ENCODE measurements around the gene APLF.
"Not testable (repeated sequence)": the region's sequence is repeated elsewhere in the genome, so short reads cannot be mapped to it uniquely, and the experiment has no call there.

APLF gene

DNA sequence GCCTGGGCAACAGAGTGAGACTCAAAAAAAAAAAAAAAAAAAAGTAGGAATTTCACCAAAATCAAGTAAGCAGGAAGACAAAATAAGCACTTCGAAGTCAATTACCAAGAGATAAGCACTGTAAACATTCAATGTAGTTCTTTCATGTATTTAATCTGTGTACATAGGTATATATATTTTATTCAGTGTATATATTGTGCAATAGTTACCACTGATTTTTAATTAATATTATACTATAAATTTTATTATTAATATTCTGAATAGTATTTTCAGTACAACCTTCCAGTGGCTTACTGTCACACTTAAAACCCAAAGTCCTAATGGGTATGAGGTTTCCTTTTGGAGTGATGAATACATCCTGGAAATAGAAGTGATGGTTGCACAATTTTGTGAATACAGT, 9.1 kb downstream of the APLF start:
- DNase-seq = no peak

DNA sequence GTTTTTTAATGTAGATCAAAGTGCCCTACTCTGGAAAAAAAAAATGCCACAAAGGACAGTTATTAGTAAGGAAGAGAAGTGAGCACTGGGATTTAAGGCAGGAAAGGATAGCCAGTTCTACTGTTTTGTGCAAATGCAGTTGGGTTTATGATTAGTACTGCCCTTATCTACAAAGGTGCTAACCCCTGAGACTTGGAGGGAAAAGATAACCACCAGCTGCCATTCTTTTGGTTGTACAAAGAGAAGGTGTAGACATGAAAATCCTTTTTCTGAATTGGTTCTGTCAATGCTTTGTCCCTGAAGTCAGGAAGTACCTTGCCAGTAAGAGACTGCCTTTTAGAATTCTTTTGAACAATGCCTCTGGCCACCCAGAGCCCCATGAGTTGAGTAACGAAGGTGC, 11.3 kb downstream of the APLF start:
- no peak for DNase-seq

DNA sequence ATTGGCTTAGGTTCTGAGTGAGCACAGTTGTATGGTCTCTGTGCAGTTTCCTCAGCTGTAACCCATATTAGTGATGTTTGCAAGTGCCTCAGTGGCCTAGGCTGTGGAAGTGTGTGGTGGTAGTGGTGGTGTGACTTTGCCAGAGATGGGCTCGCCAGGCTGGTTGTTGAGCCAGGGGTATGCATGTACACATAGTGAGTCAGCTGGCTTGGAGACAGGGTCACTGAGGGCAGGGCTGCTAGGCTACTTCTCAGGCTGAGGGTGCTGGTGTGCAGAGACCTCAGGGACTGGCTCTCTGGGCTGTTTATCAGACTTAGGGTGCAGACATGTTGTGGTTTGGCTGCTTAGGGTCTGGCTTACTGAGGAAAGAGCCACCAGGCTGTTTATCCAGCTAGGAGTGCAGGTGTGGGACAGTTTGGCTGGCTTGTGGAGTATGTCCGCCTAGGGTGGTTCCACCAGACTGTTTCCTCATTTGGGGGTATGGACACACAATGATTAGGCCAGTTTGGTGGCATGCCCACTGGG, 15.0 kb downstream of the APLF start:
- DNase-seq = no peak

DNA sequence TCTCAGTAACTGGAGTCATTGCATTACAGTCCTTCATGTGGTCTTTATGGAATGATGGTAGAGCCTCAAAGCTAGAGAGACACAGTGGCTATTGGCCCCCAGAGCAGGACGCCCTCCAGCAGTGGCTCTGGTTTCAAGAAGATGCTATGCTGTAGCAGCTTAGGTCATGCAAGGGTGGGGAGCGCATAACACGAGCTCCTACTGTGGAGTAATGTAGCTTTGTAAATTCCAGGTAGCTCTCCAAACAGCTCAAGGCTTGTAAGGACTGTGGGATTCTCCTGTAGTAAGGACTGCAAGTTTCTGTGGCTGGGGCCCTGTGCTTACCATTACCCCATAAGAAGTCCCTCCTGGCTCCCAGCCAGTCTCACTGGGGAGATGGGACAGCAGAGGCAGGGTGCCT, 15.6 kb downstream of the APLF start:
- no peak for DNase-seq

DNA sequence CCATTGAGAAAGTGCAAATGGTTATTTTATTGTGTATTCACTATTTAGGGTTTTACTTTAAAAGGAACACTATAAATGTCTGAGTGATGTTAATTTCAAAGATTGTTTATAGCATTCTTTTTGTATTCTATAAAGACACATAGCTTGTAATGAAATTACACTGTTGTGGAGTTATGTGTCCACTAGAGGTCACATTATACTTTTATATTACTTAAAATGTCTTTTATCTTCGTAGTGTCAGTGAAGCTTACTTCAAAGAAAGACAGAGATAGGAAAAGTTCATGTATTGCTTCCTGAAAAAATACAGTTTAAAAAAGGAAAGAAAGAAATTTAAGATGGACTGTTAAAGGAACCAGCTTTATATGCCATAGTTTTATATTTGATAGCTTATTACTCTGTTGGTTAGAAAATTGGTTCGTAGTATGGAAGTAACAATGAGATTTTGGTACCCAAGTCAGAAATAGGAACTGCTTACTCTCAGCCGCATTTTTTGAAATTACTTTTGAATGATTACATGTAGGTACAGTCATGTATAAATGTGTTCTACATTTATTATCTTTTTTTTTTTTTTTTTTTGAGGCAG, 20.5 kb downstream of the APLF start:
- DNase-seq = no peak

DNA sequence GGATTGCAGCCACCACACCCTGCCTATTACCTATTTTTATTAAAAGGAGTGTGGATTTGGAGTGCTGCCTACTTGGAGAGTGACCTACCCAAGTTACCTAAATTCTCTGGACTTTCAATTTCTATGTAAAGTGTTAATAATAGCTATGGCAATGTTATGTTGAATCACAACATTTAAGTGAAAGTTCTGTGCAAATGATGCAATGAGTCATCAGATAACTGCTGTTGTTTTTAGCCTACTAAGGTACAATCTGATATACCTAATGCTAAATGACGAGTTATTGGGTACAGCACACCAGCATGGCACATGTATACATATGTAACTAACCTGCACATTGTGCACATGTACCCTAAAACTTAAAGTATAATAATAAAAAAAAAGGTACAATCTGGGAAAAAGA, 21.2 kb downstream of the APLF start:
- DNase-seq = not testable (repeated sequence)

DNA sequence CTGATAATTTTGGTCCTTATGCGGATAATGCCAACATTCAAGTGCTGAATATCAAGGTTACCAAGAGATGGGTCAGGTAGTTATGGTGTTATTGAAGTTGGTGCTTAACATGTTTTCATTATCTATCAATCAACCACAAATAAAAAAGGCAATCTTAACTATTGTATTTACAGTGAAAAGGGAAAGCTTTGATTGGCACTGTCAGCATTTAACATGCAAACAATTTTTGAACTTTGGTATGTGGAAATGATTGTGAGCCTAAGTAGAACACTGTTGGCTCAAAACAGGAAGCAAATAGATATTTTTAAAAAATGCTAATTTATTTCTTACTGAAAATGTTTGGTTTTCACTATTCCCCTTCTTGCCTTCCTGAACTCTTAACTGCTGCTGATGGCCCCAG, 21.9 kb downstream of the APLF start:
- DNase-seq = no peak

DNA sequence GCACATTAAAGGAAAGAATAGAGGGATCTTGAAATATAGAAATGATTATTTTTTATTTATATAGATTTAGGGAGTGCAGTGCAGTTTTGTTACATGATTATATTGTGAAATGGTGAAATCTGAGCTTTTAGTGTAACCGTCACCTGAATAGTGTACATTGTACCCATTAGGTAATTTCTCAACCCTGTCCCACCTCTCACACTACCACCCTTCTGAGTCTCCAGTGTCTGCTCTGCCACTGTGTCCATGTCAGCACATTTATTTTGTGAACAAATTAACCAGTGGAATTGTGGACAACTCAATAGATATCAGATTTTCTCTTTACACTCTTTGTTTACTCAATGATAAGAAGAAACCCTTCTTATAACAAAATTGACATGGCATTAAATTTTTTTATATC, 24.2 kb downstream of the APLF start:
- DNase-seq = no peak

DNA sequence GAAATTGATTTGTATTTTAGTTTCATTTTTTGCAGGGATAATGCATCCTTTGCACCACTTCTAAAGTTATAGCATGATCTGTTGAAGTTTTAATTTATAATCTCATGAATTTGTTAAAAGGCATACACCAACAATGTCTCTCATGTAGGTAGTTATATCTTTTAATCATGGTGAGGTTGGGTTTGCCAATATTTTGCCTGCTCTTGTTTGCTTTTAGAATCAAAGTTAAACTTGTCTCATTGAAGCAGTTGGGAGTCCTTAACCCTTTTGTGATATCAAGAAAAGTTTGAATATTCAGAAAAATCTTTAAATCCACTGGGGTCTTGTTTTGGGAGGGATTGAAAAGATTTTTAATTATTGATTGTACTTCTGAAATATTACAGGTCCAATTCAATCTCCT, 31.7 kb downstream of the APLF start:
- no peak for DNase-seq

DNA sequence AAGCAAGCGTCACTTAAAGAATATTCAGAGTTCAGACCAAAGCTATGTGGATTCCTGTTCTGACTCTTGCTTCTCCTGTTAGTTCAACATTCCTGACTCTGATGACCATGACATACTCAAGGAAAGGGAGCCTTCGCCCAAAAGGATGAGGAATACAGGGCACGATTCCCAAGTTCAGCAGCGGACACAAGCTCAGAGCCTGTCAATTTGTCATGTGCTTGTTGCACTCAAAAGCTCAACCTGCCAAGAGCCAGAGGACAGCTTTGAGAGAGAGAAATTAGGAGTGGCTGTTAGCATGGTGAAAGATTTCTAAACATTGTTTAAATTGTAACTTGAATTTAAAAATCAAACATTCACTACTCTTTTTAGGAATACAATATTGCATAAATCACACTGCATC, 33.3 kb downstream of the APLF start:
- no peak for DNase-seq

DNA sequence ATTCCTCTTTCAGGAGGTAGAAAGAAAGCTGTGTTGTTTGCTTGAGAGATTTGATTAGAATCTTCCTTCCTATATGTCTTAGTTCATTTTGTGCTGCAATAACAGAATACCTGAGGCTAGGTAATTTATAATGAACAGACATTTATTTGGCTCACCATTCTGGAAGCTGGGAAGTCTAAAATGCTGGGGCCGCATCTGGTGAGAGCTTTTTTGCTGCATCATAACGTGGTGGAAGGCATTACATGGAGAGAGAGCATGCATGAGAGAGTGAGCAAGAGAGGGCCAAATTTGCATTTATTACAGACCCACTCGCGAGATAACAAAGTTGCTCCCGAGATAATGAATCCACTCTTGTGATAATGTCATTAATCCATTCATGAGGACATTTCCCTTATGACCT, 34.4 kb downstream of the APLF start:
- DNase-seq = no peak

DNA sequence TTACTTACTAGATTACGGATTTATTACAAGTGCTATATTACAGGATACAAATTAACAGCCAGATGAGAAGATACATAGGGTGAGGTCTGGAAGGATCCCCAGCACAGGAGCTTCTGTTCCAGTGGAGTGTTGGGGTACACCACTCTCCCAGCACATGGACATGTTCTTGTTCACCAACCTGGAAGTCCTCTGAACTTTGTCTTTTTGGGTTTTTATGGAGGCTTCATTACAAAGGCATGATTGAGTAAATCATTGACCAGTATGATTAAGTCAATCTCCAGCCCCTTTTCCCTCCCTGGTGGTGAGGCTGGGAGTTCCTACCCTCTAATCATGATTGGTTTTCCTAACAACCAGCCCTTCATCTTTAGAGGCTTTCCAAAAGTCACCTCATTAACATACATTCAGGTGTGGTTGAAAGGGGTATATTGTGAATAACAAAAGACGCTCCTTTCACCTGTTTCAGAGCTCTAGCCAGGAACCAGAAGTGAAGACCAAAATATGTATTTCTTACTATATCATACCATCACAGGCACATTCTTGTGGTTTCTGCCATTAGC, 38.3 kb downstream of the APLF start:
- no peak for DNase-seq

DNA sequence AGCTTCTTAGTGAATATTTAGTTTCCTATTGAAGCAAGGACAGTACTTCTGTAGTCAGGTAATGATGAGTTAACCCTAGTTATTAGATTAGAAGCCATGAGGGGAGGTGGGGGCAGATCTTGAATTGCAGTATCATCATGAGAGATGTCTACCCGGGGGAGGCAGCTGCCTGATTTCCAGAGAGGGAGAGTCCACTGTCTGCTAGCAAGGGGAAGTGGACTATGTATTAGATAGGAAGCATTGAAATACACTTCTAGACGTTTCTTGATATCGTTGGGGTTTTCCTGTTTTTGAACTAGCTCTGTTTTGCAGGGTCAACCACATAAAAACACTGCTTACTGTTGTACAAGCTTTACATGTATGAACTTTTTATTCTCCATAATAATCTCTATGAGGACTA, 38.8 kb downstream of the APLF start:
- DNase-seq = no peak

DNA sequence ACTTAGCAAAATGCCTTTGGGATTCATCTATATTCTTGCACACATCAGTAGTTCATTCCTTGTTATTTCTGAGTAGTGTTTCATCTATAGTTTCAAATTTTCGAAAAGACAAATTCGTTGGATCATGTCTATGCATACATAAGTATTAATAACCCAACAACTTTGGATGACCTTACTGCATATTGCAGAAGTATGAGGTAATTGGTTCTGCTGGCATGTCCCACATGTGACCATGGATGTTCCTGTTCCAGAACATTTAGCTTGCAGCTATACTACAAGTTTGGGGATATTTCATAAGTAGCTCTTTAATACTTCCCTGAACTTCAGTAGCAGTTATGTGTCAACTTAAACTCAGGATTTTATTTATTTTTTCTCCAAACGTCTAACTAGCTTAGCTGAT, 44.9 kb downstream of the APLF start:
- DNase-seq = no peak

DNA sequence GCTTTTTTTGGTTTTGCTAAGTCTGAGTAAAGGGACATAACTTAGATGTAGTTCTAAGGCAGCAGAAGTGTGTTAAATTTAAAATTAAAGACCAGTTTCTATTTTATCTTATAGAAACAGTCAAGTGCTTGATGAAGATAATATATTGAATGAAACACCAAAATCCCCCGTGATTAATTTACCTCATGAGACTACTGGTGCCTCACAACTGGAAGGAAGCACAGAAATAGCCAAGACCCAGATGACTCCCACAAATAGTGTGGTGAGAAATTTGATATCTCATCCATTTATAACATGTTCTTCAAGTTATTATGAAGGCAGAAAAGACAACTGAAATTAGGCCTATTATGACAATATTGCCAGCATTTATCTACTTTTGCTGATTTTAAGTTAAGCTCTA, 45.6 kb downstream of the APLF start:
- DNase-seq = no peak

DNA sequence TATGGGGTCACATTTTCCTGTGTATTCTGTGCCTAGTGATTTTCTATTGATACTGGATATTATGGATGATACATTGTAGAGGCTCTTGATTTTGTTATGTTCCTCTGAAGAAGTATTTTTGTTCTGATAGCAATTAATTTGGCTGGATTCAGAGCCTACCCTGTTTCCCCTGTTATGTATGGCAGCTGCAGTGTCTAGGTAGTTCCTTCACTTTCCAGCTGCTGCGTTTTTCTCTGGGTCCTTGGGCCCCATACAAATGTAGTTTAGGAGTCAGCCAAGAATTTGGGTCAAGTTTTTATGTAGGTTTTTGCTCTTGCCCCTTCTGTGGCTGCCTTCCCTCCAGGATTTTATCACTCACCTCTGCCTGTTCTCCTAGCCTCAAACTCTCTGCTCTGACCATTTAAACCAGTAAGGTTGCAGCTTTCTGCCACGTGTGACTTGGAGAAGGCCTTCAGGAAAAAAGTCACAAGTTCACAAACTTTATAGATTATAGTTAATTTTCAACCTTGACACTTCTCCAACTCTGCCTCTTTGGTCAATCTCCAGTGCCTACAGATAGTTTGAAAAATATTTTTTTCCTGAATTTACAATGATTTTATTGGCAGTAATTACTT, 47.0 kb downstream of the APLF start:
- no peak for DNase-seq

DNA sequence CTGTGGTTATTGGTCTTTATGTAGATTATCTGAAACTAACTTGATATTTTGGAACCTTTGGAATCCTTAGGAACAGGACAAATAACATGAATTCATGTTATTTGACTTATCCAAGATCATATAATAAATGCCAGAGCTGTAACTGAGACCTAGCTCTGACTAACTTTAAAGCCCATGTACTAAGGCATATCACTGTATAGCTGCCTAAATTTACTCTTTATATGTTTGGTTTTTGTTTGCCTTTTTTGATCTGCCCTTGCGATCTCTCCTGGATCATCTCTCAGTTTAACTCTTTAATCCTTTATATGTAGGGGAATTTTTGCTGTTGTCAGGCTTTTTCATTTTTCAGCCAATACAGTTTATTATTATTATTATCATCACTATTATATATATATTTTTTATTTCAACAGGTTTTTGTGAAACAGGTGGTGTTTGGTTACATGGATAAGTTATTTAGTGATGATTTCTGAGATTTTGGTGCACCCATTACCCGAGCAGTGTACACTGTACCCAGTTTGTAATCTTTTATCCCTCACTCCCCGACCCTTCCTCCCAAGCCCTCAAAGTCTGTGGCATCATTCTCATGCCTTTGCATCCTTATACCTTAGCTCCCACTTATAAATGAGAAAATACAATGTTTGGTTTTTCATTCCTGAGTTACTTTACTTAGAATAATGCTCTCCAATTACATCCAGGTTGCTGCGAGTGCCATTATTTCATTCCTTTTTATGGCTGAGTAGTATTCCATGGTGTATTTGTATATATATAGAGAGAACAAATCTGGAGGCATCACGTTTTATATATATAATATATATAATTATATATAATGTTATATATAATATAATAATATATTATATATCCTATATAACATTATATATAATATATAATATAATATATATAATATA, 48.9 kb downstream of the APLF start:
- DNase-seq = no peak

DNA sequence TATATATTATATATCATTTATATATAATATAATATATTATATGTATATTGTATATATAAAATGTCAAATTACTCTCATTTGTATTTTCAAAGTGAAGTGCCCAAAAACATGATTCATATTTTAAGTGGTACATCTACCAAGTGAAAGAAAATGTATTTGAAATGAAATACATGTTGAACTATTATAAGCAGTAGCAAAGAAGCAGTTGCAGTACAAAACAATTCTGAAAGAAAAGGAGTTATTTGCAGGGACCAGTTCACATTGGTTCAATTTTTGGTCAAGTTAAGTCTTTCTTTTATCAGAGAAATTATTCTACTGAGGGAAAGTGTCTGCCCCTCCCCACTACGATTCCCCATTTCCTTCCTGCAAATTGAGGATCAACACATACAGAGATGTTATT, 51.9 kb downstream of the APLF start:
- DNase-seq = no peak

DNA sequence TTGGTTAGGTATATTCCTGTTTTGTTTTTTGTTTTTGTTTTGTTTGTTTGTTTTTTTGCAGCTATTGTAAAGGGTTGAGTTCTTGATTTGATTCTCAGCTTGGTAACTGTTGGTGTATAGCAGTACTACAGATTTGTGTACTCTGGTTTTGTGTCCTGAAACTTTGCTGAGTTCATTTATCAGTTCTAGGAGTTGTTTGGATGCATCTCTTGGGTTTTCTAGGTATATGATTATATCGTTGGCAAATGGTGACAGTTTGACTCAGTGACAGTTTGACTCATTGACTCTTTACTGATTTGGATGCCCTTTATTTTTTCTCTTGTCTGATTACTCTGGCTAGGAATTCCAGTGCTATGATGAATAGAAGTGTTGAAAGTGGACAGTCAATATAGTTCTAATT, 53.7 kb downstream of the APLF start:
- no peak for DNase-seq

DNA sequence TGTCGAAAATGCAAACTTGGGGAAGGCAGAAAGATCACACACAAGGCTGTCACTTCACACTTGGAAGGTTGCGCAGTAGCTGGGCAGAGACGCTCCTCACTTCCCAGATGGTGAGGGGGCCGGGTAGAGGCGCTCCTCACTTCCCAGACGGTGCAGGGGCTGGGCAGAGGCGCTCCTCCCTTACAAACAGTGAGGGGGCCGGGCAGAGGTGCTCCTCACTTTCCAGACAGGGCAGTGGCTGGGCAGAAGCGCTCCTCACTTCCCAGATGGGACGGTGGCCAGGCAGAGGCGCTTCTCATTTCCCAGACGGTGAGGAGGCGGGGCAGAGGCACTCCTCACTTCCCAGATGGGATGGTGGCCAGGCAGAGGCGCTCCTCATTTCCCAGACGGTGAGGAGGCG, 59.6 kb downstream of the APLF start:
- not testable (repeated sequence) for DNase-seq

DNA sequence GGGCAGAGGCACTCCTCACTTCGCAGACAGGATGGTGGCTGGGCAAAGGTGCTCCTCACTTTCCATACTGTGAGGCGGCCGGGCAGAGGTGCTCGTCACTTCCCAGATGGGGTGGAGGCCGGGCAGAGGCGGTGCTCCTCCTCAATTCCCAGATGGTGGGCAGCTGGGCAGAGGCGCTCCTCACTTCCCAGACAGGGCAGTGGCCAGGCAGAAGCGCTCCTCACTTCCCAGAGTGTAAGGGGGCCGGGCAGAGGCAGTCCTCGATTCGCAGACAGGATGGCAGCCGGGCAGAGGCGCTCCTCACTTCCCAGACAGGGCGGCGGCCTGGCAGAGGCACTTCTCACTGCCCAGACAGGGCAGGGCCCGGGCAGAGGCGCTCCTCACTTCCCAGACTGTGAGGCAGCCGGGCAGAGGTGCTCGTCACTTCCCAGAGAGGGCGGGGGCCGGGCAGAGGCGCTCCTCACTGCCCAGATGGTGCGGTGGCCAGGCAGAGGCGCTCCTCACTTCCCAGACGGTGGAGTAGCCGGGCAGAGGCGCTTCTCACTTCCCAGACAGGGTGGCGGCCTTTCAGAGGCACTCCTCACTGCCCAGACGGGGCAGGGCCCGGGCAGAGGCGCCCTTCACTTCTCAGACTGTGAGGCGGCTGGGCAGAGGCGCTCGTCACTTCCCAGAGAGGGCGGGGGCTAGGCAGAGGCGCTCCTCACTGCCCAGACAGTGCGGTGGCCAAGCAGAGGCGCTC, 60.1 kb downstream of the APLF start:
- not testable (repeated sequence) for DNase-seq

DNA sequence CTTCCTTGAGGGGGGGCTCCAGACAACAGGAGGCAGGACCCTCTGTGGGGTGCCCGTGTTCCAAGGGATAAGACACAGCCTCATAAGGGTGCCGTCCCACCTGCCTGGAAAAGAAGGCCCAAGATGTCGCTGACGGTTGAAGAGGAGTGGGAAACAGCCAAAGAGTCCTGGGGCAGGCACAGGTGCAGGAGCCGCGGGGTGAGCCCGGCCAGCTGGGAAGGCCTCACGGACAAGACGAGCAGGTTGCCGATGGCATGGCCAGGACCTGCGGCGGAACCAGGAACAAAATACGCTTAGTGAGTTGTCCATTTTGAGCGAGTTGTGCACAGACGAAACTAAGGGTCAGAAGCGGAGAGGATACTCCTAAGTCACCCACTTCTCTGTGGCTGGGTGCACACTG, 61.8 kb downstream of the APLF start:
- DNase-seq = not testable (repeated sequence)

DNA sequence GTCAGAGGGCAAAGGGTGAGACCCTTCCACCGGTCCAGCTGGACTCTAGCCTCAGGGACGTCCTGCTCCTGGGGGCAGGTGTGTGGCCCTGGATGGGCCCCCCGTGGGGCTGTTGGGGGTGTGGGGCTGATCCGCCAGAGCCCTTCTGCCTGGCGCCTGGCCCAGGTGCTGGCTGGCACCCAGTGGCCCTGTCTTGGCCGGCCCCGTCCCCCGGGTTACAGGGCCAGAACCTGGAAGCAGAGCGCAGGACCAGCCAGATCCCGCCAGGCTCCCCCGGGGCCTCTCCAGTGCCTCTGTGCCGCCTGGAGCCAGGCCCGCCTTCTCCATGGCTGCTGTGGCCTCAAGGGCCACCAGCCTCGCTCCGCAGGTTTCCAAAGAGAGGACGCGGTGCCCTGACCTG, 62.3 kb downstream of the APLF start:
- not testable (repeated sequence) for DNase-seq

Measured in effector CD8-positive, alpha-beta T cell (primary cell).